HG03280 (cell line): ENCODE measurements around the gene GRID1.

Experiments
- ATAC-seq: cut with Tn5 transposase; IDR thresholded peaks from one replicate; pipeline ENCODE4 v1.9.1; 2021; ENCODE audit warnings: mild to moderate bottlenecking, moderate library complexity; ENCODE audit not compliant: unreplicated experiment

GRID1 gene

DNA sequence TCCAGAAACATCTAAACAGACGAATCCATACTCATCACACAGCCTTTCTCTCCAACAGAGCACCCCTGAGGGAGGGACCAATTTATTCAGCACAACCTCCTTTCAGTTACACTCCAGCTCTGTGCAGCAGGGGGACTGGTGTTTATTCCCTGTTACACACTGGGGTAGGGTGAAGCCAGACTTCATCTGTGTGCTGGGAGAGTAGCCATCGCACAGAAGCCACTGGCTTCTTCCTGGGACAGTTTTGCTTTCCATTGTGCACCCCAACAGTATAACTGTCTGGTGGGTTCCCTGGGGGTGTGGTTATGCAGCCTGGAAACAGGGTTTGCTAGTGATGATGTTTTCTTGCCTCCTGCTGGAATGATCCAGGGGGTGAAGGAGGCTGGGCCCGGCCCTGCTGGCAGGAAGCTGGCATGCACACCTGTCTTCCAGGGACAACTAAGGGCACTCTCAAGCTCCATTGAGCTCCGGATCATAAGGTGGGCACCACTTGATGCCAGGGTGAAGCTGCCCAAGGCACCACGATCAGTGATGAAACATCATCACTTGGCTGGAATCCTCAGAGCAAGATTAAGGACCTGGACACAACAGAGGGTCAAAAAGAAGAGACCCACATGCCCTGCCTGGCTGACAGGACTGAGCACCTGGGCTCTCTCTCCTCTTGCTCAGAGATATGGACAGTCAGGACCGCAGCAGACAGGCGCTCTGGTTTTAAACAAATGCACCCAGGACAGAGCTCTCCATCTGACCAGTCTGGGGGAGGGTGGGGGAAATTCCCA is 293.2 kb downstream of the GRID1 start:
- ATAC-seq = no peak

GRCh38 chr10:86072413-86072812 is 294.2 kb downstream of the GRID1 start:
- no peak for ATAC-seq

GRCh38 chr10:86071758-86072157 is 294.8 kb downstream of the GRID1 start:
- no peak for ATAC-seq

DNA sequence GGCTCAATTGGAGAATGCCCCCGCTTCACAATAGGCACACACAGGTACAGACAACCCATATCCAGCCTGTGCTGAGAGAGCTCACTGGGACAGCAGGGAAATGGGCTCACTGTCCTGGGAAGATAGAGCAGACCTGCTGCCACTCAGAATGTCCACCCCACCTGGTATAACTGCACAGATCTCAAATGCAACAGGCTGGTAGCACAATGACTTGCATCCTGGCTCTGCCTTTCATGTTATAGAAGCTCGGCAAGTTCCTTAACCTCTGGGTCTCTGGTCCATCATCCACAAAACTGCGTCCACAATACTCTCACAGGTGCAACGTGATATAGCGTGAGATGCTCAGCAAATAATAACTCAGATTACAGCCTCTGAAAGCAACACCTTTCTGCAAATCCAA is 295.4 kb downstream of the GRID1 start:
- no peak for ATAC-seq

GRCh38 chr10:86070278-86070677 is 296.3 kb downstream of the GRID1 start:
- no peak for ATAC-seq

- no peak for ATAC-seq
These were observed 298.2 kb downstream of the GRID1 start for GRCh38 chr10:86068231-86069054.

GRCh38 chr10:86067436-86068050 is 299.1 kb downstream of the GRID1 start:
- ATAC-seq = no peak

DNA sequence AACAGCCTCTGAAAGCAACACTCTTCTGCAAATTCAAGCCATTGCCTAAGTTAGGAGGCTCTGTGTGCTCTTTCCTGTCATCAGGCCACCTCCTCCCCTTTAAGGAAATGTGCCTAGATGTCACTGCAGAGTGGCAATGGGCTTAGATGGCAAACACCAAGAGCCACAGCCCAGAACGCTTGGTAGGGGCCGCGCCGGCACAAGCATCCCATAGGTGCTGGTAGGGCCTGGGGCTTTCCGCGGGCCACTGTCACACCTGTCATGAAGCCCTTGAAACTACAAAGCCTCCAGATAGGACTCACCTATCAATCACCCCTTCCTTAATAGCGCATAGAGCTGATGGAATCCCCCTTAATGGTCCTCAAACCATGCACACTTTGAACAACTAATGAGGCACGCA is 299.9 kb downstream of the GRID1 start:
- no peak for ATAC-seq

DNA sequence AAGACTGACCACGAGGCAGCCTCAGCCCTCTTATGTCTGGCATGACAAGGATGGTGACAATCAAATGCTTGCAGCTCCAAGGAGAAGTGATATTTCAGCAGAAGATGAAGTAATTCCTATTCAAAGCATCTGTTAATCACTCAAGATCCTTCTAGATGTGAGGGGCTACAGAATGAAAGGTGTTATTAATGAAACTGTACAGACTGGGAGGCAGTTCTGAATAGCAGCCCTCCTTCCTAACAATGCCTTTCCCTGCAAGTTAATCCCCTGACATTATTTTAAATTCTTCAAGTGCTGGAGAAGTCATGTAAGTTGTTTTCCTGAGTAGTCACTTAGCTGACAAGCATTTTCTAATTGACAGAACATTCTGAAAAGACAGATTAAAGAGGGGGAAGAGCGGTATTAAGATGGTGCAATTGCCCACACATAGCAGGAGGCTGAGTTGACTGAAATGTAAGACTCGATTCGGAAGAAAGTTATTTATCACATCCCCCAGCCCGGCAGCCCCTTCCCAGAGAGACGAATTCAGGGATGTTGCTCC is 300.8 kb downstream of the GRID1 start:
- no peak for ATAC-seq

GRCh38 chr10:86064931-86065662 is 301.5 kb downstream of the GRID1 start:
- no peak for ATAC-seq

DNA sequence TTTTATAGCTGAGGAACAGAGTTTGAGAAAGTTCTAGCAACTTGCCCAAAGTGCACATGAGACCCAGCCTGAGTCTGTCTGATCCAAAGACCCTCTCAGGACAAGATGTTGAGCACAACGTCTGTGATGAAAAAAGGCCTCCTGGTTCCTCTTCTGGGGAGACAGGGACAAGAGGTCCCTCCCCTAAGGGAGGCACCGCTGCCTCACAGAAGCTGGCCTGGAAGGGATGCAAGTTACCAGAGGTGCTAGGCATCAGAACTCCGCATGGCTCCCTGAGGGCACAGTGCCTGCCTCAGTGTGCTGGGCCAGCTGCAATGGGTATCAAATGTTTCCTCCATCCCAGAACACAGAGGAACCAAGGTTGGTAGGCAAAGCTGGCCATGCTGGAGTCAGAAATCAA is 302.4 kb downstream of the GRID1 start:
- ATAC-seq = no peak

- ATAC-seq = no peak
These were observed 303.3 kb downstream of the GRID1 start for GRCh38 chr10:86063341-86063740.

- no peak for ATAC-seq
These were observed 303.9 kb downstream of the GRID1 start for GRCh38 chr10:86062647-86063145.

- no peak for ATAC-seq
These were observed 304.4 kb downstream of the GRID1 start for GRCh38 chr10:86062198-86062550.

DNA sequence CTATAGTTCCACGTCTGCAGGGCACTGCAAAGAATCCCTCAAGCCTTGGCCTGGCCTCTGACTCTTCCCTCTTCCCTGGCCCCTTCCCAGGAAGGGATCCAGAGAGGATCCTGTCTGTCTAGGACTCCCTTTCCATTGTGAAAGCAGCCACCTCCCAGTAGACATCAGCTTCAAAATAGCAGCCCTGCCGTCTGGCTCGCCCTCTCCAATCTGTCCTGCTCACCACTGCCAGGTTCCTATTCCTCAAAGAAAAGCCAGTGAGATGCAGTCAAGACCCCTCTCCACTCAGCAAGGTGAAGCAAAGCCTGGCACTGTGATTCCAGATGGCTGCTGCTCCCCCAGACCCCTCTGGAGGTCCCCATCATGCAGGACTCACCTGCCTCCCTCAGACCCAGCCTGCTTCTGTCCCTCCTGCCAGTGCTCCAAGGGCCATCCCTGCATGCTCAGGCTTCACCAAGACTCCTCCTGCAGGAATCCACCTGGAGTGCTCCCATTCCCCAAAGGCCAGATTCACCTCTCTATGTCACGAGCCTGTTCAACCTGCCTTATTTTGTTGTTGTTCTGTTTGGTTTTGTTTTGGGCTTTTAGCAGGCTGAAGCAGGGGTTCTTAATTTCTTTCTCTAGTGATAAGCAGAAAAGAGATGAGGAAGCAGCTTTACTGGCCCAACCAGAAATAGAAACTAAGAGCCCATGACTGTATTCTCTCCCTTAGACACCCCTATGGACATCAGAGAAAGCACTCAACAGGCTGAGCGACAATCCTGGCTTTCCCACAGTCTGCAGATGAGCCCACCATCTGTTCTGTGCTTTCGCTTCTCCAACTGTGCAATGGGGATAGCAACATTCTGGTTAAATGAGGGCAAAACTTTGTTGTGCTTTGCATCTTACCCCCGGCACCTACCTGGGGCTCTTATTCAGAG is 305.1 kb downstream of the GRID1 start:
- ATAC-seq = no peak

GRCh38 chr10:86060386-86061277 is 306.0 kb downstream of the GRID1 start:
- ATAC-seq = no peak

- no peak for ATAC-seq
These were observed 306.7 kb downstream of the GRID1 start for GRCh38 chr10:86059892-86060291.

GRCh38 chr10:86058964-86059363 is 307.6 kb downstream of the GRID1 start:
- ATAC-seq = no peak

DNA sequence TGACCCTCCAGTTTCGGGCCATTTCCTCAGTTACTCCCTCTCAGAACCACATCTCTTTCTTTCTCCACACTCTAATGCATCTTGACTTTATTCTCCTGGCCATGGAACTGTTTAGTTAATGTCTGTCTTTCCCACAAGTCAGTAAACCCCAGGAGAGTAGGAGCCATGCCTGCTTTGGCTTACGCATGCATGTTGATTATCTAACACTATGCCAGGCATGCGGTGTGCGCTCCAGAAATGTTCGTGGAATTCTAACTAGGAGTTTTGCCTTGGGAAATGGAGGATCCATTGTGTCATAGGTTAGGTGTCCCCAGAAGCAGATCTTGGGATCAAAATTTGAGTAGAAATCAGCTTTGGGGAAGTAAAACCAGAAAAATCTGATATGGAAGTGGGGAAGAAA is 308.9 kb downstream of the GRID1 start:
- no peak for ATAC-seq
